Melanocyte of skin (primary cell): ENCODE results near the gene XRCC1. TPM values are rescaled to one million over a fixed set of nuclear protein-coding genes. Genes with fewer than 3 reads are reported as not detected.

Experiments
- total RNA-seq, 2 donors: library from RNA; depleted of rRNA; stranded (reverse); fragments of >200 nt; gene quantifications; 2 replicates each; pipeline ENCODE4 v1.2.3, GENCODE V29; 2012

Gene XRCC1, protein sequence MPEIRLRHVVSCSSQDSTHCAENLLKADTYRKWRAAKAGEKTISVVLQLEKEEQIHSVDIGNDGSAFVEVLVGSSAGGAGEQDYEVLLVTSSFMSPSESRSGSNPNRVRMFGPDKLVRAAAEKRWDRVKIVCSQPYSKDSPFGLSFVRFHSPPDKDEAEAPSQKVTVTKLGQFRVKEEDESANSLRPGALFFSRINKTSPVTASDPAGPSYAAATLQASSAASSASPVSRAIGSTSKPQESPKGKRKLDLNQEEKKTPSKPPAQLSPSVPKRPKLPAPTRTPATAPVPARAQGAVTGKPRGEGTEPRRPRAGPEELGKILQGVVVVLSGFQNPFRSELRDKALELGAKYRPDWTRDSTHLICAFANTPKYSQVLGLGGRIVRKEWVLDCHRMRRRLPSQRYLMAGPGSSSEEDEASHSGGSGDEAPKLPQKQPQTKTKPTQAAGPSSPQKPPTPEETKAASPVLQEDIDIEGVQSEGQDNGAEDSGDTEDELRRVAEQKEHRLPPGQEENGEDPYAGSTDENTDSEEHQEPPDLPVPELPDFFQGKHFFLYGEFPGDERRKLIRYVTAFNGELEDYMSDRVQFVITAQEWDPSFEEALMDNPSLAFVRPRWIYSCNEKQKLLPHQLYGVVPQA
- 10 to 100 TPM; 22.0 to 30.3 TPM for total RNA-seq

DNA sequence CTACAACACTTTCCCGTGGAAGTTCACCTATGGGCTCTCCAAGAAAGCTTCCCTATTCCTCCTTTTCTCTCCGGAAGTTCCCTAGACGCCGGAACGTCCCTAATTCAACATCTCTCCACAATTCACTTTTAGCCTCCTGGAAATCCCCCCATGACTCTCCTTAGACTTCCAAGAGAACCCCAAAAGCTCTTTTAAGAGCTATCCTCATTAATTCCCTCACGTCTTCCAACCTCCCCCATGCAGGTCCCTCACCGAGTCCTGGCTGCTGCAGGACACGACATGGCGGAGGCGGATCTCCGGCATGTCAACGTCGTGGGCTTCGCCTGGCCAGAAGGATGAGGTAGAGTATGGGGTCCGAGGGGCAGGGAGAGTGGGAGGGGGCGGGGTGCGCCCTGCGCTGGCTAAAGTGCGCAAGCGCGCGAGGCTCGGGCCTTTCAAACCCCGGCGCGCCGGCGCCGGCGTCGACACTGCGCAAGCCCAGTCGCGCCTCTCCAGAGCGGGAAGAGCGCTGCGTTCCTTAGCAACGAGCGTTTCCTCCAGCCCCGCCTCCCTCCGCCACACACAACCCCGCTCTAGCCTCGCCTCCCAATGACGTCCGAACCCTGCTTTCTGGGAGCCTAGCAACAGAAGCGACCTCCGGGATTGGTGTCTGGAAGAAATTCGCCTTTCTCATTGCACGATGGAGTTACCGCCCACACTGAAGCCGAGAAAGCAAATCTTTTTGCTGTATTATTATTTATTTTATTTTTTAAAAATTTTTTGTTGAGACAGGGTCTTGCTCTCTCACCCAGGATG lies at the start of gene XRCC1, which contains the start of gene PINLYP:
TSS of gene XRCC1 (minus strand) at position 372 of the 795 bp plus-strand sequence. CDS start at position 303, 69 bp downstream.
TSS of gene PINLYP (plus strand) at position 646 of the 795 bp plus-strand sequence. CDS start 1,391 bp downstream, outside the sequence.

DNA sequence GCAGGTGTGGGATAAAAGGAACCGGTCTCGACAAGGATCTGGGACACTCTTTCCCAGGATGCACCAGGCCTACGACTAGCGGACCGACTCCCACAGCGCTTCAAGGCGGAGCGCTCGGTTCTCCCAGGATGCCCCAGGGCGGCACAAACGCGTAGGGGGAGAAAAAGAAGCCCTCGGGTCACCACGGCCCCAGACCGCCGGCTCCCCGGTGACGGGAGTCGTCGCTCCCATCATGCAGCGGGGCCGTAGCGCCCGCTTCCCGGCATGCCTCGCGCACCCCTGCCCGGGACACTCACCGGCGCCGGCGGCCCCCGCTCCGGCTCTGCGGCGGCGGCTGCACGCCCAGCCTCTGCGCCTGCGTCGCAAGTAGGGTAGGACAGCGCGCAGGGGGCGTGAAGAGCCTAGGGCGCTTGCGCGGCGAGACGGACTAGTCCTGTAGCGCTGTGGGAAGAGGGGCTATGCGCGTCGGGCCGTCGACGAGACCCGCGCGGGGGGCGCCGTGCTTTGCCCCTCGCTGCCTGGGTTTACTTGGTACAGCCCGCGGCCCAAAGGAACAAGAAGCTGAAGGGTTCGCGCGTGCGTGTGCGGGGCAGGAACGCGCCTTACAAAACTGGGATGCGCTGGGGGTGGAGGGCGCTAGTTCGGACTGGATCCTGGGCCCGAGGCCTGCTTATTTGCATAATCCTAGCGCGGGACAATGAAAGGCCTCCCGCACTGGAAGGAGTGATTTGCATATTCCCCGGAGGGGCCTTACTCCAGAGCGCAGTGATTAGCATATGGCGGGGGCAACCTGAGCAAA lies 44.1 kb upstream of the XRCC1 start, which contains the start of gene ZNF428:
TSS of gene ZNF428 (minus strand) at position 368 of the 799 bp plus-strand sequence. CDS start 5,325 bp downstream, outside the sequence.

DNA sequence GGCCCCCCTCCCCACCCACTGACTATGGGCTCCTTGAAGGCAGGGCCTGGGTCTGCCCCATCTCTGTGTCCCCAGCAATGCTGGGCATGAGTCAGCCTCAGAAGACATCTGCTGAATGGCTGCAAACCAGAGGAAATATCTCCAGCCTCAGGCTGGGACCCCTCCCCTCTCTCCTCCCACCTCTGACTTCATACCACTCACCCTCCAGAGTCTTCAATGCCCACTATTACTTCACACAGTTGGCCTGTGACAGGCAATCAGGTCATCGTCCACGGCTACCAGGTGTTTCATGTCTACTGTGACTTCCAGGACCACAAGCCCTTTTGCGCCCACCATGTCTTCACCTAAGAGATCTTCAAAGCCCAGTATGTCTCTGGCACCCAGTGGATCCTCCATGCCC lies 36.5 kb upstream of the XRCC1 start, which contains the start of gene SRRM5:
TSS of gene SRRM5 (plus strand) at position 301 of the 400 bp plus-strand sequence. CDS start at position 335, 34 bp downstream.

DNA sequence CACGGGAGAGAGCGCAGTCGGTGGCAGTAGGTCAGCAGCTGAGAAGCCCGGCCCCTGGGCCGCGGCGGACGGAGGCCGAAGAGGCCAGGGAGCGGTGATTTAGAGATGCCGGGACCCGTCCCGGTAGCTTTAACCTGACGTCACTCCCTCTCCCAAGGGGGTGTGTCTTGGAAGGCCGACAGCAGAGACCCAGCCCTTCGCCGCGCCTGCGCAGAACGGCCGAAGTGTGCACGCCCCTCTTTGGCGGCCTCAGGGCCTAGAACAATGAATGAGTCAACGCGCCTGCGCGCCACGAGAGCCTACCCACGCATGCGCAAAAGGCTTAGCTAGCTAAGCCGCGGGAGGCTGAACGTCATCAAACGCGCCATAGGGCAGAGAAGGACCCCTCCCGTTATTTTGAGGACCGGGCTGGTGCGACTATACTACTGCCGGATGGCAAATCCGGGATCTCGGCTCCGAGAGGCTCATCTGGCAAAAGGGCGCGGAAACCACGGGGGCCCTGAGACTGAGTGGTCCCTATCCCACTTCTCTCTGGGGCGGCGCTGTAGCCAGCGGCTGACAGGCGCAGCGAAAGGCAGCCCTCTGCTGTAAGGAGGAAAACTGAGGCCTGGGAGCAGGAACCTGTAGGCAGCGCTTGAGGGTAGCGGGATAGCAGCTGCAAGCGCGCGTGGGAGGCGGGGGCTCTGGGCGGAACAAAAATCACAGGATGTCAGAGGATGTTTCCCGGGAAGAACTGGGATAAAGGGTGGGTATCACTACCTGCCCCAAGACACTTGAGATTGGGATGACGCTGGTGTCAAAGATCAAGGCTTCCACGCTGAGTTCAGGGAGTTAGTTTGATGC lies 20.9 kb upstream of the XRCC1 start, which contains the start of the genes IRGQ and ZNF576:
TSS of gene IRGQ (minus strand) at position 136 of the 843 bp plus-strand sequence. CDS start 796 bp downstream, outside the sequence.
TSS of gene ZNF576 (plus strand) at position 597 of the 843 bp plus-strand sequence. CDS start 514 bp downstream, outside the sequence.

DNA sequence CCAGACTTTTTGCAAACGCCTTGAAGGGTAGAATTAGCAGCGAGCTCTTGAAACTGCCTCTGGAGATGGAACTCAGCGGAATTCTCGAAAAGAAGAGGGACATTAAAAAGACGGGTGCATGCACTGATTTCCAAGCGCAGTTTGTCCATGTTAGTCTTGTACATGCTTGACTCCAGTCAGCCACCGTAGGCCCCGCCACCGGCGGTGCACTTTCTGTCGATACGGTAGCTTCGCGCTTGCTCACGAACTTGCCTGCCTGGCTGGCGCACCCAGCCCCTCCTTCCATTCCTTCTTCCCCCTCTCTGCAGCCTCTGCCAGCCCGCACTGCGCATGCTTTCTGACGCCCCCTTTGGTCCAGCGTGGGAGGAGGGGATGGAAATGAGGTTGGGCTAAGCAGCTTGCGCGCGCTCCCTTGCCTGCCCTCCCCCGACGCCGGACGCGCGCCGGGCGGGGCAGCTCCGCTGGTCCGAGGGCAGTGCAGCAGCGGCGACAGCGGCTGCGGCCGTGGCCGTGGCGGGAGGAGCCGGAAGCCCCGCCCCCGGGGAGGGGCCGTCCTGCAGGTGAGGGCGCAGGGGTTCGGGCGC lies 42.3 kb downstream of the XRCC1 start, which contains the start of gene ZNF575:
TSS of gene ZNF575 (plus strand) at position 227 of the 584 bp plus-strand sequence. CDS start 1,235 bp downstream, outside the sequence.

DNA sequence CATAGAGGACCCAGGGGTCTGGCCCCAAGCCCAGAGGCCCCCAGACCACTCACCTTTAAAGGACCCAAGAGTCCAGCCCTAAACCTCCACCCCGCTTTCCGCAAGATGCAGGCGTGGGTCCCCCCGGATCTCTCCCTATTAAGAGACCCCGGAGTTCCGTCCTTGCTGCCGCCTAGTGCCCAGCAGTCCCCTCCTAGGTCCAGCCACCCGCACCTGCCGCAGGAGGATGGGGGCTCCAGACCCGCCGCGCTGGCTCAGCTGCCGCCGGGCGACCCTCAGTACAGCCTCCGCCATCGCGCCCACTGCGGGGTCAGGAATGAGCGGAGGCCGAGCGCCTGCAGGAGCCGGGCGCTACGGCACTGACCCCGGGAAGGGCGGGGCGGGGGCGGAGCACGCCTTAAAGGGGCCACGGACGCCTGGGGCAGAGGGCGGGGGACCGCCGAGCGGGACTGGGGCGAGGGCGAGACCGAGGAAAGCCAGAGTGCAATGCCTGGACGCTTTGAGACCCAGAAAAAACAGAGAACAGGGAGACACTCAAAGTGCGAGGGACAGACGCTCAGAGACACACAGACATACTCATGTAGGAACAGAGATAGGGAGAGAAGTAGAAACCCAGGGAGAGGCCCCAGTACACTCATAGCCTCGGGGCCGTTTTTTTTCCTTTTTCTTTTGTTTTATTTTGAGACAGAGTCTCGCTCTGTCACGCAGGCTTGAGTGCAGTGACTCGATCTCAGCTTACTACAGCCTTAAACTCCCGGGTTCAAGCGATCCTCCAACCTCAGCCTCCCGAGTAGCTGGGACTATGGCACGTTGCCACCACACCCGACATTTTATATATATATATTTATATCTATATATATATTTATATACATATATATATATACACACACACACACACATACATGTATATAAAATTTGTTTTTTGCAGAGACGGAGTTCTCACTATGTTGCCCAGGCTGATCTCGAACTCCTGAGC lies 48.2 kb downstream of the XRCC1 start, which contains the start of gene ETHE1:
TSS of gene ETHE1 (minus strand) at position 318 of the 976 bp plus-strand sequence. CDS start at position 294, 24 bp downstream.

DNA sequence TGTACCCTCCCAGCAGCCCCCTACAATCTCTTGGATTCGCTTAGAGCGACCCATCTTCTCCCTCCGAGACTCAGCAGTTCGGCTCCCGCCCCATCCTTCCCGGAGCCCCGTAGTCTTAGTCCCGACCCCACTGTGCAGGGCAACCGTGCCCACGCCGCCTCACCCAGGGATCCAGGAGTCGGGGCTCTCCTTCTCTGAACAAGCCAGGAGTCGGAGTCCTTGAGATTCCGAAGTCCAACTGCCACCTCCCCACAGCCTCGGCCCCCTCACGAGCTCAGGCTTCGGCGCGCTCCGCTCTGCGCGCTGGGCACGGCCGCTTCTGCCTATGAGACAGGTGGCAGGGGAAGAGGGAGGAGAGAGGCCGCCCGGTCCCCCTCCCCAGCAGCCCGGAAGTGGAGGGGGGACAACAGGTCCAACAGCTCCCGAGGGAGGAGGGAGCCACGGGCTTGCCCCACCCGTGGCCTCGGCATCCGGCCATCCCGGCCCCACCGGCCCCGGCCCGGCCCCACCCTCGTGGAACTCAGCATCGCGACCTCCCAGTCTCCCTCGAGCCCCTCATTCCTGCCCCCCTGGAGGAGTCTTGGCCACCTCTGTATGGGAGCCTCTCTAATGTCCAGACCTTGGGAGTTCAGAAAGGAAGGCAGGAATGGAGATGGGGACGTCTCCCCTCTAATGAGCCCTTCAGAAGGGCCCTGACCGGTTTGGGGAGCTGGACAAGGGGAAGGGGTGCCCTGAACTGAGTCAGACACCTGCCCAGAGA lies 70.7 kb downstream of the XRCC1 start, which contains the start of gene PHLDB3:
TSS of gene PHLDB3 (minus strand) at position 321 of the 760 bp plus-strand sequence. CDS start 628 bp downstream, outside the sequence.

Other genes with a start within 250 kb of the XRCC1 start
- not detected for gene CD177, start 221.8 kb downstream of the XRCC1 start, total RNA-seq
- not detected for gene TEX101, start 160.6 kb downstream of the XRCC1 start, total RNA-seq
- gene LYPD3, start 109.9 kb downstream of the XRCC1 start, total RNA-seq, result 1 to 10 TPM in 1 of 2 donors, under 1 TPM in 1; 0.67 to 1.4 TPM
- 10 to 100 TPM in 1 of 2 donors, 1 to 10 TPM in 1; 8.0 to 15.8 TPM for gene PHLDB3, start 70.8 kb downstream of the XRCC1 start, total RNA-seq
- 10 to 100 TPM; 64.4 to 66.3 TPM for gene ETHE1, start 48.3 kb downstream of the XRCC1 start, total RNA-seq
- under 1 TPM in 1 of 2 donors, not detected in 1; 0.34 TPM for gene ZNF575, start 42.3 kb downstream of the XRCC1 start, total RNA-seq
- 1 to 10 TPM; 5.5 to 6.3 TPM for gene PINLYP, start 274 bp upstream of the XRCC1 start, total RNA-seq
- gene IRGQ, start 20.6 kb upstream of the XRCC1 start, total RNA-seq, result 10 to 100 TPM; 27.0 to 29.3 TPM
- gene ZNF576, start 21.1 kb upstream of the XRCC1 start, total RNA-seq, result 10 to 100 TPM; 14.1 to 14.3 TPM
- gene SRRM5, start 36.6 kb upstream of the XRCC1 start, total RNA-seq, result not detected
- gene ZNF428, start 44.1 kb upstream of the XRCC1 start, total RNA-seq, result 10 to 100 TPM; 23.6 to 32.0 TPM
- 1 to 10 TPM; 4.7 to 5.9 TPM for gene CADM4, start 64.3 kb upstream of the XRCC1 start, total RNA-seq
- gene PLAUR, start 94.6 kb upstream of the XRCC1 start, total RNA-seq, result 10 to 100 TPM in 1 of 2 donors, 1 to 10 TPM in 1; 6.5 to 38.6 TPM
- not detected for gene IRGC, start 140.5 kb upstream of the XRCC1 start, total RNA-seq
- gene SMG9, start 179.4 kb upstream of the XRCC1 start, total RNA-seq, result 1 to 10 TPM; 8.9 to 9.0 TPM
- gene KCNN4, start 205.4 kb upstream of the XRCC1 start, total RNA-seq, result 1 to 10 TPM in 1 of 2 donors, under 1 TPM in 1; 0.34 to 5.0 TPM
- 1 to 10 TPM; 1.0 to 3.0 TPM for gene LYPD5, start 226.9 kb upstream of the XRCC1 start, total RNA-seq